WTC11 (cell line): ENCODE results near the gene MYO16. TPM values are rescaled to one million over a fixed set of nuclear protein-coding genes. Genes with fewer than 3 reads are reported as not detected.

Experiments
- ATAC-seq: fragments of 200-7000 bp; cut with Tn5 transposase; 2 replicates; pipeline ENCODE4 v1.10.0; 2021; ENCODE audit warnings: mild to moderate bottlenecking, moderate library complexity
- CTCF ChIA-PET: fragments of 300-600 bp; sonication (Branson Sonifier 250); formaldehyde crosslinking; loops from one replicate; lab custom pipeline; 2021; ENCODE audit warnings: antibody characterized with exemption; lab: Charles Lee
- POLR2A ChIA-PET: fragments of 350-600 bp; sonication (Branson Sonifier 250); formaldehyde crosslinking; loops from one replicate; lab custom pipeline; 2021; ENCODE audit warnings: antibody characterized with exemption; lab: Charles Lee
- DNase-seq: peaks from one replicate; pipeline ENCODE4 v3.0.0; 2021; ENCODE audit warnings: low spot score
- H3K27ac Mint-ChIP-seq: 2 replicates; pipeline ENCODE4 v1.8.0; 2021; ENCODE audit warnings: mixed read lengths
- H3K27me3 Mint-ChIP-seq: 2 replicates; pipeline ENCODE4 v1.8.0; 2021; ENCODE audit warnings: low read depth, mild to moderate bottlenecking, moderate library complexity, mixed read lengths
- H3K36me3 Mint-ChIP-seq: 2 replicates; pipeline ENCODE4 v1.8.0; 2021; ENCODE audit warnings: mixed read lengths
- H3K4me1 Mint-ChIP-seq: 2 replicates; pipeline ENCODE4 v1.8.0; 2022; ENCODE audit warnings: mixed read lengths
- H3K4me3 Mint-ChIP-seq: 2 replicates; pipeline ENCODE4 v1.8.0; 2021; ENCODE audit warnings: mild to moderate bottlenecking, moderate library complexity, mixed read lengths
- H3K9me3 Mint-ChIP-seq: 2 replicates; pipeline ENCODE4 v1.8.0; 2021; ENCODE audit warnings: mixed read lengths
- CTCF ChIP-seq: fragments of 200-600 bp; IDR thresholded peaks from 2 replicates; pipeline ENCODE4 v1.8.0; 2022; ENCODE audit warnings: antibody characterized with exemption
- ESRRA ChIP-seq: sonication (generic); formaldehyde crosslinking; IDR thresholded peaks from 2 replicates; pipeline ENCODE4 v1.8.1; 2022; ENCODE audit warnings: mild to moderate bottlenecking, missing genetic modification reagents, borderline replicate concordance
- IRF1 ChIP-seq: sonication (generic); formaldehyde crosslinking; IDR thresholded peaks from 2 replicates; pipeline ENCODE4 v1.8.0; 2023; ENCODE audit warnings: missing genetic modification reagents
- KAT7 ChIP-seq: sonication (generic); formaldehyde crosslinking; IDR thresholded peaks from 2 replicates; pipeline ENCODE4 v1.8.1; 2023; ENCODE audit warnings: missing genetic modification reagents, mild to moderate bottlenecking, borderline replicate concordance
- MXD4 ChIP-seq: fragments of 250-450 bp; sonication (Bioruptor Pico); IDR thresholded peaks from 2 replicates; pipeline ENCODE4 v1.8.0; 2021; ENCODE audit warnings: mild to moderate bottlenecking, moderate library complexity, borderline replicate concordance
- NFYB ChIP-seq: sonication (generic); formaldehyde crosslinking; conservative IDR thresholded peaks from 2 replicates; pipeline ENCODE4 v1.8.0; 2022; ENCODE audit warnings: low read depth, missing genetic modification reagents
- NR1H2 ChIP-seq: sonication (generic); formaldehyde crosslinking; IDR thresholded peaks from 2 replicates; pipeline ENCODE4 v1.9.0; 2021; ENCODE audit warnings: mild to moderate bottlenecking, moderate library complexity, missing genetic modification reagents
- RELA ChIP-seq: sonication (generic); formaldehyde crosslinking; IDR thresholded peaks from 2 replicates; pipeline ENCODE4 v1.8.1; 2022; ENCODE audit warnings: missing genetic modification reagents, mild to moderate bottlenecking, borderline replicate concordance
- SMAD3 ChIP-seq: sonication (generic); formaldehyde crosslinking; IDR thresholded peaks from 2 replicates; pipeline ENCODE4 v1.8.0; 2022; ENCODE audit warnings: missing genetic modification reagents, mild to moderate bottlenecking, borderline replicate concordance
- USF1 ChIP-seq: sonication (generic); formaldehyde crosslinking; IDR thresholded peaks from 2 replicates; pipeline ENCODE4 v1.8.0; 2022; ENCODE audit warnings: mild to moderate bottlenecking, missing genetic modification reagents
- ZNF138 ChIP-seq: sonication (generic); formaldehyde crosslinking; conservative IDR thresholded peaks from 2 replicates; pipeline ENCODE4 v1.8.1; 2022; ENCODE audit warnings: mild to moderate bottlenecking, moderate library complexity, missing genetic modification reagents
- ZNF232 ChIP-seq: sonication (generic); formaldehyde crosslinking; IDR thresholded peaks from 2 replicates; pipeline ENCODE4 v1.8.0; 2022; ENCODE audit warnings: mild to moderate bottlenecking, missing genetic modification reagents
- ZNF532 ChIP-seq: fragments of 250-450 bp; sonication (Bioruptor Pico); IDR thresholded peaks from 2 replicates; pipeline ENCODE4 v1.9.0; 2021; ENCODE audit warnings: mild to moderate bottlenecking, borderline replicate concordance
- total RNA-seq: library from RNA; stranded (reverse); gene quantifications from 3 replicates; pipeline ENCODE4 v1.2.3, GENCODE V29; 2021

Gene MYO16
- total RNA-seq, 1 experiment from 2014 or later = 0.09 TPM

GRCh38 chr13:109249780-109250528 is 620.5 kb downstream of the MYO16 start (continued):
- TF ChIP-seq USF1 (CRISPR knock-in tag) (no peak), ZNF232 (CRISPR knock-in tag) (no peak), CTCF (no peak), IRF1 (no peak)

- ChIA-PET POLR2A (no interaction called here), CTCF (no interaction called here)
- Mint-ChIP-seq H3K36me3 (peaks cover 17% of the 10 kb centered on the region), H3K4me3 (no peak overlapping the region), H3K27me3 (no peaks in the 10 kb centered on the region), H3K27ac (no peak overlapping the region), H3K9me3 (peaks cover 35% of the 10 kb centered on the region), H3K4me1 (peaks cover 8% of the 10 kb centered on the region)
- ATAC-seq = no peak
- DNase-seq = no peak
- TF ChIP-seq ESRRA (CRISPR knock-in tag) (no peak), KAT7 (no peak), NFYB (CRISPR knock-in tag) (no peak), MXD4 (CRISPR knock-in tag) (no peak)
Measured at GRCh38 chr13:109251956-109252355, 622.5 kb downstream of the MYO16 start.

GRCh38 chr13:109253316-109253715 is 623.9 kb downstream of the MYO16 start:
- TF ChIP-seq NR1H2 (CRISPR knock-in tag) (no peak), RELA (no peak), ZNF532 (CRISPR knock-in tag) (no peak), ZNF232 (CRISPR knock-in tag) (no peak), ZNF138 (CRISPR knock-in tag) (no peak), SMAD3 (CRISPR knock-in tag) (no peak)
- no peak for ATAC-seq
- H3K9me3 Mint-ChIP-seq = peaks cover 34% of the 10 kb centered on the region
- DNase-seq = no peak
- H3K27ac Mint-ChIP-seq = no peak overlapping the region
- no peak overlapping the region for H3K4me3 Mint-ChIP-seq
- CTCF ChIA-PET = no interaction called here
- POLR2A ChIA-PET = no interaction called here
- H3K27me3 Mint-ChIP-seq = no peaks in the 10 kb centered on the region
- peaks cover 16% of the 10 kb centered on the region for H3K36me3 Mint-ChIP-seq
- peaks cover 10% of the 10 kb centered on the region for H3K4me1 Mint-ChIP-seq
